Measurements from ENCODE around the gene KCNQ1. TPM values are rescaled to one million over a fixed set of nuclear protein-coding genes. Genes with fewer than 3 reads are reported as not detected.
A peak's percentile ranks its signal among the peaks of the same experiment; 100 is the strongest.

Gene KCNQ1
- total and polyA plus RNA-seq, 2 donors (not counting 1 experiment from before 2014, with no cell fraction given), result not detected

DNA sequence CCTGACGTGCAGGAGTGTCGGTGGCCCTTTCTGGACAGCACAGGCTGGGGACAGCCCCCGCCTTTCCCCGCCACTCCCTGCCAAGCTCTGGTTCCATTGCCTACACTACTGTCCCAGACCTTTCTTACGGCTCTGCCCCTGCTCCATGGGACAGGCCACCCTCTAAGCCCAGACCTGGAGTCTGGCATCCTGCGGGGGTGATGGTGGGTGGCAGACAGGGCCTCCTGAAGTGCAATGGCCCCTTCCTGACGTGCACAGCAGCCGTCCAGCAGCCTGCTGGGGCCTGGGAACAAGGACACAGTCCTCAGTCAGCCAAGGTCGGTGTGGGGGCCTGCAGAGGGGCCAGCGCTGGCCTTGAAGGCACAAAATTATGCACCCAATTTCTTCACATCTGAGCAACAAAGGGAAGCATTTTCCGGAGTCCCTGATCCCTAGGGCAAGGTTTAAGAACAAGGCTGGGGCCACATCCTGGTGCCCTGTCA, 334.7 kb downstream of the KCNQ1 start:
- no peak overlapping the region for H3K4me3 ChIP-seq (replicated peaks in 1 of 4; ENCODE audit: control extremely low read depth in 1 of 4, insufficient read depth in 1 of 4, low read depth in 3 of 4, low read length in 4 of 4)
- no peak overlapping the region for H3K9ac ChIP-seq (ENCODE audit: insufficient read depth, low read length)
- H2AFZ ChIP-seq (ENCODE audit: low read length), result no peak overlapping the region
- peaks cover 8% of the 10 kb centered on the region for H3K4me1 ChIP-seq (ENCODE audit: control insufficient read depth, extremely low read depth, insufficient read depth, low read length)
- H3K79me2 ChIP-seq (ENCODE audit: control insufficient read depth, insufficient read depth, low read length), result no peaks in the 10 kb centered on the region
- no peaks in the 10 kb centered on the region for H3K27me3 ChIP-seq (ENCODE audit: control insufficient read depth, insufficient read depth, low read length)
- no peaks in the 10 kb centered on the region for H3K36me3 ChIP-seq (ENCODE audit: control insufficient read depth, insufficient read depth, low read length)
- DNase-seq (ENCODE audit: low read depth in 2 of 2), result no peak
- no peaks in the 10 kb centered on the region for H3K9me3 ChIP-seq (ENCODE audit: control insufficient read depth, insufficient read depth, low read depth, low read length)
- TF ChIP-seq EZH2 (IDR thresholded peaks at IDR 0.05; ENCODE audit: low read length, missing control alignments) (no peak), CTCF (conservative IDR thresholded peaks at IDR 0.05 in 1 of 2, IDR thresholded peaks at IDR 0.05 in 1 of 2; ENCODE audit: low read depth in 1 of 2, low read length in 2 of 2) (no peak)
- H3K4me2 ChIP-seq (ENCODE audit: extremely low read depth, insufficient read depth, low read length), result no peak overlapping the region
- H3K27ac ChIP-seq (ENCODE audit: insufficient read depth, low read length), result no peak overlapping the region
- H4K20me1 ChIP-seq (ENCODE audit: control insufficient read depth, extremely low read depth, insufficient read depth, low read length), result no peaks in the 10 kb centered on the region

DNA sequence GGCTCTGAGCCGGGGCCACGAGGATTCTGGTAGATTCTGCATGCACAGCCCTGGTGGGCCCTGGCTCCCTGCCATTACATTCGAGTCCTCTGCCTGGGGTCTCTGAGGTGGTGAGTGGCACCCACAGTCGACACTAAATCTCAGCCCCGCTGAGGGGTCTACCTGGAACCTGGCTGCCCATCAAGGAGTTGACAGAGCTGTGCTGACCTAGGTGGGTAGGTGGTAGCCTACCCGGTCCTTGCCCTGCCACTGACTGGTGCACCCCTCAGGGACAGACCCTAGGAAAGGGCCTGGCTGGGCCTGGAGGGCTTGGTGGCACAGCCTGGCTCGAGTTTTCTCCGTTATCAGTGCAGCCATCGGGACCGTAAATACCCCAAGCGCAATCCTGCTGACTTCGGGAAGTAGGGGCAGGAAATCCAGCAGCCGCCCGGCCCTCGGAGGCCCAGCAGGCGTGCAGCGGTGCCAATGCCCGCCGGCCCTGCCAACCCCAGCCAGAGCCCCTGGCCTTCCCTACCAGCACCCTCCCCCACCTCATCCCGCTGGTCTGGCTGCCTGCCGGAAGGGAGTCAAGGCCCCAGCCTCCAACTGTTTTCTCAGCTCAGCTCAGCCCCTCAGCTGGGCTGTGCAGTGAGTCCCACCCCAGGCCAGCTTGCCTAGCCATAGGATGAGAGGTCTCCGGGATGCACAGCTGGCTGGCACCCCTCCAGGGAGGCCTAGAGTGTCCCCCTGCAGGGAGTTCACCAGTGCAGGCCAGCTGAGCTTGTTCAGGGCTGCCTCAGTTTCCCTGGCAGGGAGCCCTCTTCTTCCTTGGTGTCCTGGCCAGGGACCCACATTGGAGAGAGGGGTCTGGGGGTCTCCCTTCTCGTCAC, 335.4 kb downstream of the KCNQ1 start:
- no peak overlapping the region for H3K4me2 ChIP-seq (ENCODE audit: extremely low read depth, insufficient read depth, low read length)
- no peak overlapping the region for H3K27ac ChIP-seq (ENCODE audit: insufficient read depth, low read length)
- H3K36me3 ChIP-seq (ENCODE audit: control insufficient read depth, insufficient read depth, low read length), result no peaks in the 10 kb centered on the region
- no peaks in the 10 kb centered on the region for H3K9me3 ChIP-seq (ENCODE audit: control insufficient read depth, insufficient read depth, low read depth, low read length)
- peak in 1 of 2 donors; percentile 12 for DNase-seq (ENCODE audit: low read depth in 2 of 2)
- TF ChIP-seq CTCF (conservative IDR thresholded peaks at IDR 0.05 in 1 of 2, IDR thresholded peaks at IDR 0.05 in 1 of 2; ENCODE audit: low read depth in 1 of 2, low read length in 2 of 2), result no peak
- H3K79me2 ChIP-seq (ENCODE audit: control insufficient read depth, insufficient read depth, low read length), result no peaks in the 10 kb centered on the region
- no peaks in the 10 kb centered on the region for H3K27me3 ChIP-seq (ENCODE audit: control insufficient read depth, insufficient read depth, low read length)
- no peak overlapping the region for H3K9ac ChIP-seq (ENCODE audit: insufficient read depth, low read length)
- H3K4me1 ChIP-seq (ENCODE audit: control insufficient read depth, extremely low read depth, insufficient read depth, low read length), result peaks cover 8% of the 10 kb centered on the region
- H4K20me1 ChIP-seq (ENCODE audit: control insufficient read depth, extremely low read depth, insufficient read depth, low read length), result no peaks in the 10 kb centered on the region
- no peak overlapping the region for H2AFZ ChIP-seq (ENCODE audit: low read length)
- H3K4me3 ChIP-seq (replicated peaks in 1 of 4; ENCODE audit: control extremely low read depth in 1 of 4, insufficient read depth in 1 of 4, low read depth in 3 of 4, low read length in 4 of 4), result no peak overlapping the region

GRCh38 chr11:2780850-2781407, 336.1 kb downstream of the KCNQ1 start:
- no peaks in the 10 kb centered on the region for H3K9me3 ChIP-seq (ENCODE audit: control insufficient read depth, insufficient read depth, low read depth, low read length)
- H3K9ac ChIP-seq (ENCODE audit: insufficient read depth, low read length), result no peak overlapping the region
- no peak overlapping the region for H3K4me2 ChIP-seq (ENCODE audit: extremely low read depth, insufficient read depth, low read length)
- no peak for DNase-seq (ENCODE audit: low read depth in 2 of 2)
- no peaks in the 10 kb centered on the region for H3K27me3 ChIP-seq (ENCODE audit: control insufficient read depth, insufficient read depth, low read length)
- H4K20me1 ChIP-seq (ENCODE audit: control insufficient read depth, extremely low read depth, insufficient read depth, low read length), result no peaks in the 10 kb centered on the region
- no peak overlapping the region for H3K4me3 ChIP-seq (replicated peaks in 1 of 4; ENCODE audit: control extremely low read depth in 1 of 4, insufficient read depth in 1 of 4, low read depth in 3 of 4, low read length in 4 of 4)
- H3K36me3 ChIP-seq (ENCODE audit: control insufficient read depth, insufficient read depth, low read length), result no peaks in the 10 kb centered on the region
- TF ChIP-seq EZH2 (IDR thresholded peaks at IDR 0.05; ENCODE audit: low read length, missing control alignments), result no peak
- H3K79me2 ChIP-seq (ENCODE audit: control insufficient read depth, insufficient read depth, low read length), result no peaks in the 10 kb centered on the region
- no peak overlapping the region for H3K27ac ChIP-seq (ENCODE audit: insufficient read depth, low read length)
- peaks cover 8% of the 10 kb centered on the region for H3K4me1 ChIP-seq (ENCODE audit: control insufficient read depth, extremely low read depth, insufficient read depth, low read length)
- H2AFZ ChIP-seq (ENCODE audit: low read length), result no peak overlapping the region

Measured in fibroblast of lung (primary cell).